CD4-positive, CD25-positive, alpha-beta regulatory T cell (primary cell): Measurements from ENCODE around the gene FAM169A. TPM values are rescaled to one million over a fixed set of nuclear protein-coding genes. Genes with fewer than 3 reads are reported as not detected.
A peak's percentile ranks its signal among the peaks of the same experiment; 100 is the strongest.
"Not testable (repeated sequence)": the region's sequence is repeated elsewhere in the genome, so short reads cannot be mapped to it uniquely, and the experiment has no call there.

Source experiments
- ATAC-seq, 2 donors: fragments of 150-1000 bp; cut with Tn5 transposase; one replicate each; pipeline ENCODE4 v1.10.0; 2021; ENCODE audit warnings: low read depth in 2 of 2, moderate number of reproducible peaks in 2 of 2, moderate library complexity in 1 of 2
- DNase-seq, 3 donors: peaks; one replicate each; pipeline versions ENCODE4 v3.0.0 to v3.0.0-alpha.2; 2012 to 2022; ENCODE audit warnings: mixed read lengths in 1 of 3
- H3K27ac ChIP-seq: one replicate; pipeline ENCODE4 v1.7.0; 2013; ENCODE audit warnings: mild to moderate bottlenecking, low read length; ENCODE audit not compliant: insufficient read depth, poor library complexity, severe bottlenecking
- H3K27me3 ChIP-seq: one replicate; pipeline ENCODE4 v1.7.0; 2013; ENCODE audit warnings: low read length; ENCODE audit not compliant: control insufficient read depth, insufficient read depth
- H3K36me3 ChIP-seq: one replicate; pipeline ENCODE4 v1.7.0; 2013; ENCODE audit warnings: mild to moderate bottlenecking, low read length, moderate library complexity; ENCODE audit not compliant: control insufficient read depth, insufficient read depth
- H3K4me1 ChIP-seq: 2 replicates; pipeline ENCODE4 v1.7.0; 2013; ENCODE audit warnings: mild to moderate bottlenecking, low read length; ENCODE audit not compliant: insufficient read depth, control insufficient read depth, poor library complexity, severe bottlenecking
- H3K4me3 ChIP-seq: one replicate; pipeline ENCODE4 v1.7.0; 2013; ENCODE audit warnings: low read depth, mild to moderate bottlenecking, low read length, moderate library complexity
- H3K9me3 ChIP-seq, 2 experiments: 1 replicate in 1 of 2; 2 replicates in 1 of 2; pipeline ENCODE4 v1.7.0; 2013; ENCODE audit warnings: low read length in 2 of 2, mild to moderate bottlenecking in 1 of 2, moderate library complexity in 1 of 2; ENCODE audit not compliant: control insufficient read depth in 2 of 2
- H3K27ac Mint-ChIP-seq, 3 donors: one replicate each; pipeline ENCODE4 v1.8.0; 2020 to 2022; ENCODE audit warnings: mild to moderate bottlenecking in 3 of 3, mixed read lengths in 3 of 3, moderate library complexity in 2 of 3
- H3K27me3 Mint-ChIP-seq: one replicate; pipeline ENCODE4 v1.8.0; 2022; ENCODE audit warnings: mild to moderate bottlenecking, mixed read lengths
- H3K36me3 Mint-ChIP-seq: one replicate; pipeline ENCODE4 v1.8.0; 2020; ENCODE audit warnings: mixed read lengths
- H3K4me1 Mint-ChIP-seq, 4 donors: one replicate each; pipeline ENCODE4 v1.8.0; 2020 to 2022; ENCODE audit warnings: mixed read lengths in 4 of 4, mild to moderate bottlenecking in 1 of 4
- H3K4me3 Mint-ChIP-seq, 4 donors: one replicate each; pipeline ENCODE4 v1.8.0; 2020 to 2022; ENCODE audit warnings: mild to moderate bottlenecking in 4 of 4, mixed read lengths in 4 of 4, moderate library complexity in 3 of 4
- H3K9me3 Mint-ChIP-seq, 7 donors: one replicate each; pipeline ENCODE4 v1.8.0; 2020 to 2022; ENCODE audit warnings: mixed read lengths in 7 of 7, mild to moderate bottlenecking in 3 of 7, moderate library complexity in 2 of 7
- polyA plus RNA-seq, 4 donors: library from polyadenylated mRNA; unstranded; fragments of 300-500 nt; fragmentation: Illumina TruSeq; gene quantifications; one replicate each; pipeline ENCODE4 v1.2.3, GENCODE V29; 2021
- total RNA-seq: library from RNA; stranded (reverse); gene quantifications from one replicate; pipeline ENCODE4 v1.2.3, GENCODE V29; 2022

FAM169A gene
- total and polyA plus RNA-seq, 5 donors from 2014 or later = 2.5 to 7.4 (median 5.1) TPM

- Mint-ChIP-seq H3K36me3 (peaks cover 16% of the 10 kb centered on the region), H3K27ac (peak overlapping the region in 1 of 3 donors; percentile 38), H3K4me3 (no peak overlapping the region)
These were observed 66.9 kb downstream of the FAM169A start for GRCh38 chr5:74798977-74799911.

GRCh38 chr5:74791669-74792068 is 74.5 kb downstream of the FAM169A start:
- H3K4me1 ChIP-seq, H3K4me1 Mint-ChIP-seq, H3K27ac ChIP-seq, H3K4me3 Mint-ChIP-seq, DNase-seq, H3K36me3 ChIP-seq, H3K4me3 ChIP-seq, H3K9me3 ChIP-seq, H3K27me3 ChIP-seq, H3K27me3 Mint-ChIP-seq, H3K27ac Mint-ChIP-seq, H3K9me3 Mint-ChIP-seq, ATAC-seq: not testable (repeated sequence)
- peaks cover 33% of the 10 kb centered on the region for H3K36me3 Mint-ChIP-seq

More at GRCh38 chr5:74798977-74799911, 66.9 kb downstream of the FAM169A start:
- DNase-seq = no peak
- Histone ChIP-seq H3K36me3 (peaks cover 11% of the 10 kb centered on the region), H3K27me3 (no peaks in the 10 kb centered on the region), H3K27ac (no peak overlapping the region), H3K4me3 (no peak overlapping the region), H3K9me3 (no peaks in the 10 kb centered on the region), H3K4me1 (no peaks in the 10 kb centered on the region)
- H3K4me1 Mint-ChIP-seq = peaks cover 0 to 2% (median 0%) of the 10 kb centered on the region in 4 donors
- H3K9me3 Mint-ChIP-seq = peaks cover 0 to 2% (median 0%) of the 10 kb centered on the region in 7 donors
- no peaks in the 10 kb centered on the region for H3K27me3 Mint-ChIP-seq
- ATAC-seq = no peak

DNA sequence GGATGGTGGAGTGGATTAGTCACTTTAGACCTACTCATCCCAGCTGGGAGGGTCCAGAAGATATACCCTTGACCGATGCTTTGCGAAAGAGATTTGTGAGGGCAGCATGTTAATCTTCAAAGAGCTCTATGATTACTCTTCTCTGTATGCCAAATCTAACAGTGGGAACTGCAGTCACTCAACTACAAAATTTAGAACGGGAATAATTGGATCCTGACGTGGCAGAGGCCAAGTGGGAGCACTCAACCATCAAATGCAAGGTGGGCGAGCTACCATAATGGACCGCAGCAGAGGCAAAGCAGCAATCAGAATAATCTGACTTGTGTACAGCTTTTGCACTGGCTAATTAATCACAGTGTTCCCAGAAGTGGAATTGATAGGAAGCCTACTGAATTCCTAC is 78.8 kb downstream of the FAM169A start:
- Histone ChIP-seq H3K27ac (no peak overlapping the region), H3K4me1 (no peaks in the 10 kb centered on the region), H3K9me3 (no peaks in the 10 kb centered on the region), H3K36me3 (peaks cover 8% of the 10 kb centered on the region), H3K4me3 (no peak overlapping the region), H3K27me3 (no peaks in the 10 kb centered on the region)
- Mint-ChIP-seq H3K36me3 (peaks cover 23% of the 10 kb centered on the region), H3K27ac (peak overlapping the region in 1 of 3 donors; percentile 49), H3K9me3 (no peaks in the 10 kb centered on the region), H3K4me3 (no peak overlapping the region), H3K27me3 (no peaks in the 10 kb centered on the region), H3K4me1 (no peaks in the 10 kb centered on the region)
- ATAC-seq = no peak
- DNase-seq = no peak

DNA sequence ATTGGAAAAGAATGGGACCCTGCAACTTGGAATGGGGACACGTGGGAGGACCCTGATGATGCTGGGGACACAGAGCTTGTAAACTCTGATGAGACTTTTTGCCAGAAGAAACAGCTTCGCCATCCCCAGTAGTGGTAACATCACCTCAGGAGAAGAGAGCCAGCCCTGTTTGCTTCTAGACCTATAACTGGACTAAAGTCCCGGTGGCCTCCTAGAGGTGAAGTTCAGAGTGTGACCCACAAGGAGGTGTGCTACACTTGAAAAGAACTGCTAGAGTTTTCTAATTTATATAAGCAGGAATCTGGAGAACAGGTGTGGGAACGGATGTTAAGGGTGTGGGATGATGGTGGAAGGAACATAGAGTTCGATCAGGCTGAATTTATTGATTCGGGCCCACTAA is 79.3 kb downstream of the FAM169A start:
- H3K9me3 ChIP-seq = no peaks in the 10 kb centered on the region
- H3K27me3 ChIP-seq = no peaks in the 10 kb centered on the region
- no peaks in the 10 kb centered on the region for H3K4me1 ChIP-seq
- H3K27me3 Mint-ChIP-seq = no peaks in the 10 kb centered on the region
- peaks cover 19% of the 10 kb centered on the region for H3K36me3 Mint-ChIP-seq
- no peak overlapping the region for H3K4me3 Mint-ChIP-seq
- H3K4me3 ChIP-seq = no peak overlapping the region
- H3K9me3 Mint-ChIP-seq = no peaks in the 10 kb centered on the region
- H3K27ac Mint-ChIP-seq = no peak overlapping the region
- no peaks in the 10 kb centered on the region for H3K4me1 Mint-ChIP-seq
- H3K36me3 ChIP-seq = peaks cover 8% of the 10 kb centered on the region
- H3K27ac ChIP-seq = no peak overlapping the region
- ATAC-seq (no peak), DNase-seq (no peak)

GRCh38 chr5:74778609-74779008 is 87.6 kb downstream of the FAM169A start:
- DNase-seq = no peak
- Mint-ChIP-seq H3K4me1 (peaks cover 0 to 3% (median 0%) of the 10 kb centered on the region in 4 donors), H3K36me3 (peaks cover 3% of the 10 kb centered on the region), H3K27ac (no peak overlapping the region), H3K27me3 (no peaks in the 10 kb centered on the region), H3K9me3 (no peaks in the 10 kb centered on the region), H3K4me3 (no peak overlapping the region)
- Histone ChIP-seq H3K4me1 (no peaks in the 10 kb centered on the region), H3K27me3 (no peaks in the 10 kb centered on the region), H3K27ac (no peak overlapping the region), H3K9me3 (no peaks in the 10 kb centered on the region), H3K36me3 (peaks cover 44% of the 10 kb centered on the region), H3K4me3 (no peak overlapping the region)
- no peak for ATAC-seq

DNA sequence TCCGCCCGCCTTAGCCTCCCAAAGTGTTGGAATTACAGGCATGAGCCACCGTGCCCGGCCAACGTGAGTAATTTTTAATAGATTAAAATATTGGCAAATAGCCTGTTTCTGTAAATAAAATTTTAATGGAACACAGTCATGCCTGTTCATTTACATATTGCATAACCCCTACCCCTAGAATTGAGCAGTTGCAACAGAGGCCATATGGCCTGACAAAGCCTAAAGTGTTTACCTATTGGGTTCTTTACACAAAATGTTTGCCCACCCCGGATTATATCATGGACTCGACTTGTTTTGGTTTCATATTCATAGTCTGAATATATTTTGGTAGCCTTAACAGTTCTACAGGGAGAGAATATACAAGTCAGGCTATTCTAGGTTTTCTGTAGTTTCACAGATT is 93.8 kb downstream of the FAM169A start:
- ATAC-seq = no peak
- Mint-ChIP-seq H3K36me3 (peaks cover 23% of the 10 kb centered on the region), H3K27ac (no peak overlapping the region), H3K27me3 (no peaks in the 10 kb centered on the region), H3K9me3 (no peaks in the 10 kb centered on the region), H3K4me3 (peak overlapping the region in 2 of 4 donors; percentile 7 to 9), H3K4me1 (peaks cover 0 to 22% (median 11%) of the 10 kb centered on the region in 4 donors)
- no peaks in the 10 kb centered on the region for H3K9me3 ChIP-seq
- no peak overlapping the region for H3K4me3 ChIP-seq
- H3K4me1 ChIP-seq = peaks cover 9% of the 10 kb centered on the region
- H3K27me3 ChIP-seq = no peaks in the 10 kb centered on the region
- no peak for DNase-seq
- H3K36me3 ChIP-seq = peaks cover 76% of the 10 kb centered on the region
- H3K27ac ChIP-seq = no peak overlapping the region

GRCh38 chr5:74767579-74767913 is 98.6 kb downstream of the FAM169A start:
- H3K27me3 Mint-ChIP-seq = peaks cover 4% of the 10 kb centered on the region
- ATAC-seq (no peak), DNase-seq (peak in 2 of 3 donors; percentile 3 to 41)

More at GRCh38 chr5:74767579-74767913, 98.6 kb downstream of the FAM169A start:
- Histone ChIP-seq H3K27ac (peak overlapping the region; percentile 77), H3K27me3 (no peaks in the 10 kb centered on the region), H3K4me1 (peaks cover 34% of the 10 kb centered on the region), H3K9me3 (no peaks in the 10 kb centered on the region), H3K4me3 (peak overlapping the region; percentile 100), H3K36me3 (peaks cover 39% of the 10 kb centered on the region)
- H3K27ac Mint-ChIP-seq = peak overlapping the region; percentile 97 to 99 (median 98)
- no peaks in the 10 kb centered on the region for H3K9me3 Mint-ChIP-seq
- peaks cover 18% of the 10 kb centered on the region for H3K36me3 Mint-ChIP-seq
- H3K4me3 Mint-ChIP-seq = peak overlapping the region; percentile 93 to 100 (median 100)
- peaks cover 5 to 61% (median 28%) of the 10 kb centered on the region in 4 donors for H3K4me1 Mint-ChIP-seq
